Measurements from ENCODE around the gene PPP2R2C.

Gene PPP2R2C

DNA sequence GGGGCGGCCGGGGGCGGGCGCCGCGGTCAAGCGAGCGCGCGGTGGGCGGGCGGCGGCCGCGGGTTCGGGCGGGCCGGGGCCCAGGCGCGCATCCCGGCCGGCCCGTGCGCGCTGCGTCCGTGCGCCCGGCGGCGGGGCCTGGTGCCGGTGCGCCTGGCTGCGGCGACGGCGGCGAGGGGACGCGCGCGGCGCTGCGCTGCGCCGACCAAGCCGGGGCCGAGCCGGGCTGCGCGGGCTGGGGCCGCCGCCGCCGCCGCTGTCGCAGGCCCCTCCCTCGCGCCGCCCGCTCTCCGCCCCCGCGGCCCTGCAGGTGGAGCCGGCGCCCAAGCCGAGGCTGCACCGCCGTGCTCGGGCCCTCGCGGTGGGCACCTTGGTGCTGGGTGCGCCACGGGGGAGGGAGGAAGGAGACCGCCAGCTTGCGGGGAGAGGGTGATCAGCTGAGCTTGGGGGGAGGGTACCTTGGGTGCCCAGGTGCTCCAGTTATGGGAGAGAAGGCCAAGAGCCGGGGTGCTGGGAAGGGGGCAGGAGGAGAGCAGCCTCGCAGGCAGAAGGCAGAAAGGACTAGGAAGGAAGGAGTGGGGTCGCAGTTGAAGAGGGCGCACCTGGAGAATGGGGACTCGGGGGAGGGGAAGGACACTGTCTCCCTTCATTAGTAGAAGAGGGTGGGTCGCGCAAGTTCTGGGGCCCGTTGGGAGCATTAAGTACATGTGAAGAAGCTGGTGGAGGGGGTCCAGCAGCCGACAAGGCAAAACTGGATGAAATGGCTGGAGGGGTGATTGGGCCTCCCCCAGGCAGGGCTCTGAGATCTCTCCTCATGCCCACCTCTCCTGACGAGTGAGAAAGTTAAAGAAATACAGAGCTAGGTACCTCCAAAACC, at the start of gene PPP2R2C:
TSS of gene PPP2R2C (minus strand) at position 228 of the 877 bp plus-strand sequence. CDS start 385 bp downstream, outside the sequence.
- Histone ChIP-seq H3K36me3 (ENCODE audit: insufficient read depth, low read length) (no peaks in the 10 kb centered on the region), H3K9me3 (ENCODE audit: control insufficient read depth, insufficient read depth, low read length) (no peaks in the 10 kb centered on the region), H3K4me1 (ENCODE audit: insufficient read depth, low read length) (peaks cover 5% of the 10 kb centered on the region; the same call in 1 of the 2 replicates), H3K9ac (ENCODE audit: low read depth, low read length) (peak within 1 kb of the TSS; percentile 69; the same call in 1 of the 2 replicates)

DNA sequence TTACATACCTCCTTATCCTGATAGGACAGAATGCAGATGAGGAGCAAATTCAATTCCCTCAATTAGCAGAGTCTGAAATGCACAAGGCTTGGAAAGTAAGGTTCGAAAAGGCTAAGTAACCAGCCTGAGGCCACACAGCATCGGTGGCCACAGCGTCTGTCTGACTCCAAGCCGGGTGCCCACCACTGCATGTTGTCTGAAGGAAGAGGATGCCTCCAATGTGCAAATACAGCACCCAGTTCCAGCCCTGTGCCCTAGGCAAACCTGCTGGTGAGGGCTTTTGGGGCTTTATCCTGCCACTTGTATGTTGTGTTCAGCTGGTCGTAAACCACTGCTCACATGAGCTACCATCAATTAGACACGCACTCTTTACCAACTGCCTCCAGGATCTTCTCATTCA, 48.6 kb upstream of the PPP2R2C start:
- Histone ChIP-seq H3K9ac (ENCODE audit: low read depth, low read length) (no peak overlapping the region), H3K4me1 (ENCODE audit: insufficient read depth, low read length) (no peaks in the 10 kb centered on the region), H3K36me3 (ENCODE audit: insufficient read depth, low read length) (no peaks in the 10 kb centered on the region), H3K9me3 (ENCODE audit: control insufficient read depth, insufficient read depth, low read length) (no peaks in the 10 kb centered on the region)

DNA sequence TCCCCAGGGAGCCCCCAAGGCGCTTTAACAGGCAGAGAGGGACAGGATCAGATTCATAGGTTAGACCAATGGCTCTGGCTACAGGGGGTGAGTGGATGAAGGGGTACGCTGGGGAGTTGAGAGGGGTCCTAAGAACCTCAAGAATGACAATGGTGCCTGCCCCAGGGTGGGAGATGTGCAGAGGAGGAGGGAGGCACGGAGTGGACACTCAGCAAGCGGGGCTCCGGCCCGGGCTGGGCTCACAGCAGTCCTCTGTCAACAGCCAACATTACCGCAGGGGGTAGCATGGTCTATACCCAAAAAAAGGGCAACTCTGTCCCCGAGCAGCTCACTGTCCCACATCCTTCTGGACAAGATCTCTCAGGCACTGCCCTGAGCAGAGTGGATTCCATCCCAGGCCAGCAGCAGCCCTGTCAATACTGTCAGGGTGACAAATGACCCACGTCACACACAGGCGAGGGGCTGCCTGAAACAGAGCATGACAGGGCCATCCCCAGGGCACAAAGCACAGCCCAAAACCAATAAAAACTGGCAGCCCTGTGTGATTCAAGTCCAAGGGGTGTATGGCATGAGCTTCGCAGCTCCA, 47.7 kb upstream of the PPP2R2C start:
- Histone ChIP-seq H3K4me1 (ENCODE audit: insufficient read depth, low read length) (no peaks in the 10 kb centered on the region), H3K9ac (ENCODE audit: low read depth, low read length) (no peak overlapping the region), H3K9me3 (ENCODE audit: control insufficient read depth, insufficient read depth, low read length) (no peaks in the 10 kb centered on the region), H3K36me3 (ENCODE audit: insufficient read depth, low read length) (no peaks in the 10 kb centered on the region)

DNA sequence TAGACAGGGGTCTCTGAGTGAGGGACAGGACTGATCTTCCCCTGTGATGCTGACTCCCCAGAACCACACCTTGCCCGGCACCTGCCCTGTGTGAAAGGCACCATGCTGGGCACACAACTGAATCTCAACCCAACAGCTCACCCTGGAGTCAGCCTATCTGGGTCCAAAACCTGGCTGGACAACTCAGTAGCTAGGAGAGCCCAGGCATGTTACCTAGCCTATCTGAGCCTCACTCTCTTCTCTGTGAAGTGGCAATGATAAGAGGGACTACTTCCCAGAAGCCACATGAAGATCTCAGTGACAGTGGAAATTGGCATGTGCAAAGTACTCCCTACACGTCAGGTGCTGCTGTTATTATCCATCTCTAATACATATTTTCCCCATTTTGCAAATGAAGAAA, 44.8 kb upstream of the PPP2R2C start:
- Histone ChIP-seq H3K9ac (ENCODE audit: low read depth, low read length) (no peak overlapping the region), H3K4me1 (ENCODE audit: insufficient read depth, low read length) (no peaks in the 10 kb centered on the region), H3K9me3 (ENCODE audit: control insufficient read depth, insufficient read depth, low read length) (no peaks in the 10 kb centered on the region), H3K36me3 (ENCODE audit: insufficient read depth, low read length) (no peaks in the 10 kb centered on the region)

DNA sequence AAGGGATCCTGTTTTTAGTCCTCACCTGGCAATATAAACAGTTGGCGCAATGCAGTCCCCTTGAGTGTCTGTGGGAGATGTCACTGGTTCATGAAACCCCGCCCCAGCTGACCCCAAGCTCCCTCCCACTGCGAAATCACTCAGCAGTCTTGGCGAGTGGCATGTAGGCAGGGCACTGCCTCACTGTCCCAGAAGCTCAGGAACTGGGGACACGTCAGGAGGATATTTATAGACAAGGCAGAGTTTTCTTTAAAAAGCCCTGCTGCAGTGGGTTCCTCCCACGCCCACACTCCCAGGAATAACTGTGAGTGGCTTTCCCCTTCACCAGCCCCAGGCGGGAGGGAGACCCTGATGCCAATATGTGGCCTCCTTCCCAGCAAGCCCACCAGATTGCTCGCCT, 44.3 kb upstream of the PPP2R2C start:
- Histone ChIP-seq H3K4me1 (ENCODE audit: insufficient read depth, low read length) (no peaks in the 10 kb centered on the region), H3K36me3 (ENCODE audit: insufficient read depth, low read length) (no peaks in the 10 kb centered on the region), H3K9ac (ENCODE audit: low read depth, low read length) (no peak overlapping the region), H3K9me3 (ENCODE audit: control insufficient read depth, insufficient read depth, low read length) (no peaks in the 10 kb centered on the region)

DNA sequence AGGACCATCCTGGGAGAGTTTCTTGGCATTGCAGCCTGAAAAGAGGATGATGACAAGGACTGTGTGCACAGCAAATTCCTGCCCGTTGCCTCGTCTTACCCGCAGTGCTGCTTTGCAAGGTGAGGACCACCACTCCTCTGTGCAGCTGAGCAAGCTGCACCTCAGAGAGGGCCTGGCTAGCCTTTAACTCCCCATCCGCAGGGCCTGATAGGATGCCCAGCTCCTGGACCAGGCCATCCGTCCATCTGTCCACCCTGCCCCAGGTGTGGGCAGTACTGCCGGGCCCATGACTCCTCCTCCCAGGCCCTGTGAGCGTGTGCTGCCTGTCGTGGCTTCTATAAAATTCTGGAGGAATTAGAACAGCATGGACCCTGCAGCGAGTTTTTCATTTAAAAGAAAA, 43.9 kb upstream of the PPP2R2C start:
- Histone ChIP-seq H3K9me3 (ENCODE audit: control insufficient read depth, insufficient read depth, low read length) (no peaks in the 10 kb centered on the region), H3K36me3 (ENCODE audit: insufficient read depth, low read length) (no peaks in the 10 kb centered on the region), H3K9ac (ENCODE audit: low read depth, low read length) (no peak overlapping the region), H3K4me1 (ENCODE audit: insufficient read depth, low read length) (no peaks in the 10 kb centered on the region)

DNA sequence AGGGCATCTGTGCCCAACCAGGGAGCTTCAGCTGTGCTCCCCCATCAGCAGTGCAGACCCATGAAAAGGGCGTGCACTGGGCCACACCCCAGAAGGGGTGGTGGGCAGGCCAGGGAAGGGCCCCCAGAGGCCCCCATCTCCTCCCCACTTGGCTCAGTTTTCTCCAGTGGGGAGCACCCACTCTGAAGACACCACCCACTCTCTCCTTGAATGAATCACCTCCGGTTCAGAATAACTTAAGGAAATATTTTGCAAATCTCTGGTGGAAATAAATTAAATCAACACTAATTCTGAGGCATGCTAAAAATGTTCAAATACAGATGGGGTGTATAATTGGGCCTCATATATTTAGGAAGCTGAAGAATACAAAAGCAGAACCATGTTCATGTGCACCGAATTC, 41.3 kb upstream of the PPP2R2C start:
- Histone ChIP-seq H3K36me3 (ENCODE audit: insufficient read depth, low read length) (no peaks in the 10 kb centered on the region), H3K4me1 (ENCODE audit: insufficient read depth, low read length) (no peaks in the 10 kb centered on the region), H3K9me3 (ENCODE audit: control insufficient read depth, insufficient read depth, low read length) (no peaks in the 10 kb centered on the region), H3K9ac (ENCODE audit: low read depth, low read length) (no peak overlapping the region)

DNA sequence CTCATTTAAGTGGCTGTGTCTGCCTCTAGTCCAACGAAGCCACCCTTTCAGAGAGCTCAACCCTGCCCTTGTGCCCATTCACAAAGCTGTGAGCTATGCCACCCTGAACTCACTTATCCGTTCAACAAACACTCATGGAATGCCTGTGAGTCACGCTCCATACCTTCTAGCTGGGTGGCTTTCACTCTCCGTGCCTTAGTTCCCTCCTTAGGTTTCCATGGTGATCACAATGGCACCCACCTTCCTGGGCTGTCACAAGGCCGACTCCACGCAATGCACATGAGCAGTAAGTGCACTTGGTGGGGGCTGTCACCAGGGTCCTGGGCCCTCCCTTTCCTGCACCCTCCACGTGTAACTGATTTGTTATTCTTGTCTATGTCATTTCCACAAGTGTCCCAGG, 37.2 kb upstream of the PPP2R2C start:
- Histone ChIP-seq H3K36me3 (ENCODE audit: insufficient read depth, low read length) (no peaks in the 10 kb centered on the region), H3K9ac (ENCODE audit: low read depth, low read length) (no peak overlapping the region), H3K9me3 (ENCODE audit: control insufficient read depth, insufficient read depth, low read length) (peaks cover 7% of the 10 kb centered on the region), H3K4me1 (ENCODE audit: insufficient read depth, low read length) (no peaks in the 10 kb centered on the region)

DNA sequence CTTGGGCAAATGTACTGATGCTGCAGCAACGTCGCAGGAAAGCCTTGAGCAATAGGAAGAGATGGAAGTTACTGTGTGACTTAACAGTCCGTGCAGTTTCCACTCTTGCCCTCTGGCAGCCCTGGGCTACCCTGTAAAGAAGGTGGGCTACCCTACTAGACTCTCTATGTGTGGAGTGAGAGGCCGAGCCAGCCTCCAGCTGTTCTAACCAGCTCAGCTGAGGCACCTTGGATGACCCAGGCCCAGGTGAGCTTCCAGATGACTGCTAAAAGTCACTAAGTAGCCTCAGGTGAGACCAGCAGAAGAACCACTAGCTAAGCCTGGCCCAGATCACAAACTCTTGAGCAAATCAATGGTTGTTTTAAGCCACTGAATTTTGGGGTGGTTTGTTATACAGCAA, 34.9 kb upstream of the PPP2R2C start:
- peaks cover 9% of the 10 kb centered on the region for H3K9me3 ChIP-seq (ENCODE audit: control insufficient read depth, insufficient read depth, low read length)
- H3K4me1 ChIP-seq (ENCODE audit: insufficient read depth, low read length): no peaks in the 10 kb centered on the region
- no peak overlapping the region for H3K9ac ChIP-seq (ENCODE audit: low read depth, low read length)

DNA sequence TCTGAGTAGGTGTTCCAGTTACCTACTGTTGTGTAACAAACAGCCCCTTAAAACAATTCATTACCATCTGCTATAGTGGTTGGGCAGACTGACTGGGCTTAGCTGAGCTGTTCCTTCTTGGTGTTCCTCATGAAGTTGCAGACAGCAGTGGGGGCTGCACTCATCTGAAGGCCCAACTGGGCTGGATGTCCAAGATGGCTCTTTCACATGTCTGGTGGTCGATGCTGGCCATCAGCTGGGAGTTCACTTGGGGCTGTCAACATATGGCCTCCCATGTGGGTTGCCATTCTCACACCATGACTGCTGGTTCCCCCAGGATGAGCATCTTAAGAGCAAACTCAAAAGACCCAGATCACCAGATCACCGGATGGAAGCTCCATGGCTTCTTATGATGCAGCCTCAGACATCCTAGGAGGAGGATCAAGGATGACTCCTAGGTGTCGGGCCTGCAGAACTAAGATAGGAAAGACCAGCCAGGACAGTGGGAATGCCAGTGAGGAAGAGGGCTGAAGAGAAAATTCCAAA, 34.3 kb upstream of the PPP2R2C start:
- H3K36me3 ChIP-seq (ENCODE audit: insufficient read depth, low read length): no peaks in the 10 kb centered on the region
- H3K9ac ChIP-seq (ENCODE audit: low read depth, low read length): no peak overlapping the region
- no peaks in the 10 kb centered on the region for H3K4me1 ChIP-seq (ENCODE audit: insufficient read depth, low read length)
- peaks cover 9% of the 10 kb centered on the region for H3K9me3 ChIP-seq (ENCODE audit: control insufficient read depth, insufficient read depth, low read length)

More for the DNA sequence above, 34.9 kb upstream of the PPP2R2C start:
- H3K36me3 ChIP-seq (ENCODE audit: insufficient read depth, low read length): no peaks in the 10 kb centered on the region

DNA sequence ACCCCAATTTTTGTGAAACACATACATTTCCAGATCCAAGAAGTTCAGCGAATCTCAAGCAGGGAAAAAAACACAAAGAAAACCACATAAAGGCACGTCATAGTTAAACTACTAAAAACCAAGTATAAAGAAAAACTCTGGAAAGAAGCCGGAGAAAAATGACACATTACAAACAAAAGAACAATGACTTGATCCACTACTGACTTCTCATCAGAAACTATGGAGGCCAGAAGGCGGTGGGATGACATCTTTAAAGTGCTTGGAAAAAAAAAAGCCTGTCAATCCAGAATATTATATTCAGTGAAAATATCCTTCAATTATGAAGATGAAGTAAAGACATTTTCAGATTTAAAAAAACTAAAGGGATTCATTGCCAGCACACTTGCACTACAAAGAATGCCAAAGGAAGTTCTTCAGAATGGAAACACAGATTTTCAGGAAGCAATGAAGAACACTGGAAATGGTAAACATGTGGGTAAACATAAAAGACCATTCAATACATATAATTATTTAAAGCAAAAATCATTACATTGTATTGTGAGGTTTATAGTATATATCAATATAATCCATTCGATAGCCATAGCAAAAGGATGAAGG, 32.6 kb upstream of the PPP2R2C start:
- Histone ChIP-seq H3K9me3 (ENCODE audit: control insufficient read depth, insufficient read depth, low read length) (peaks cover 9% of the 10 kb centered on the region), H3K4me1 (ENCODE audit: insufficient read depth, low read length) (no peaks in the 10 kb centered on the region), H3K9ac (ENCODE audit: low read depth, low read length) (no peak overlapping the region), H3K36me3 (ENCODE audit: insufficient read depth, low read length) (no peaks in the 10 kb centered on the region)

DNA sequence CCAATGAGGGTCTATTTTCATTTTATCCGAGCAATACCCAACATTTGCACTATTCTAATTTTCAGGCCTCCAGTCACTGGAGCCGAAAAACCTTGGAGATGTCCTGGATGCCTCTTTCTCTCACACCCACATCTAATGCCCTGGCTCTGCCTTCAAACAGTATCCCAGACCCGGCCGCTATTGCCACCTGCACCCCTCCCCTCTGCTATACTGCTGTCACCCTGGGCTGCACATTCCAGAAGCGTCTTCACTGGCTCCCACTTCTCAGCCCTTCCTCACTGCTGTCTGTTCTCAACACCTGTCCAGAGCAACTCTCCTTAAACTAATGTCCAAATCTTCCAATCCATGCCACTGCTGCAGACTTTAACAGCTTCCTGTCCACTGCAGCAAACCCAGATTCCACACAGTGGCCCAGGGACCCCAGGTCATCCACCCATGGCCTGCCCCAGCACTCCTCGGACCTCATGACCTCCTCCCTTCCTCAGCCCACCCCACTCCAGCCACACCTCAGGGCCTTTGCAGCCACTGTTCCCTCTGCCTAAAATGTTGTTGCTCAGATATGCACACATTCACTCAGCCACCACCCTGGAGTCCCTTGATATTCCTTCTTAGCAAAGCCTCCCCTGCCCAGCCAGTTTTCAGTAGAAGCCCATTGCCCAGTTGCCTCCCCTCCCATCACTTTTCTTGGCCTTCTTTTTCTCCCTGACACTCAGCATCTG, 30.5 kb upstream of the PPP2R2C start:
- peaks cover 9% of the 10 kb centered on the region for H3K9me3 ChIP-seq (ENCODE audit: control insufficient read depth, insufficient read depth, low read length)
- H3K36me3 ChIP-seq (ENCODE audit: insufficient read depth, low read length): no peaks in the 10 kb centered on the region
- H3K4me1 ChIP-seq (ENCODE audit: insufficient read depth, low read length): no peaks in the 10 kb centered on the region
- H3K9ac ChIP-seq (ENCODE audit: low read depth, low read length): no peak overlapping the region

DNA sequence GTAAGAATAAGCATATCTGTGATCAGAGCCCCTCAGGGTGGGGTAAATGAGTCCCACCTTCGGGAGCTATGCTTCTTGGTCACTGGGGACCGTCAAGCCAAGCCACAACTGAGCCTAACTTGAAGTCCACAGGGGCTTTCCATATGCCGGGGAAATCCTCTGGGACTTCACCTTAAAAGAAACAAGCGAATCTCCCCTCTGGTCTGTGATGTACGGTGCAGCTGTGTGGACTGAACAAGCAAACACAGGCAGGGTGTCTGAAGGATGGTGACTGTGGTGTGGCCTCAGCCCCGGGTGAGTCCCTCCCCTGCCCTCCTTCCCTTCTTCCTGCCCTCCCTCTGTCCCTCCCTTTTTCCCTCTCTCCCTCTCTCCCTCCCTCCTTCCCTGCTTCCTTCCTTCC, 29.7 kb upstream of the PPP2R2C start:
- Histone ChIP-seq H3K4me1 (ENCODE audit: insufficient read depth, low read length) (no peaks in the 10 kb centered on the region), H3K9ac (ENCODE audit: low read depth, low read length) (no peak overlapping the region), H3K36me3 (ENCODE audit: insufficient read depth, low read length) (no peaks in the 10 kb centered on the region), H3K9me3 (ENCODE audit: control insufficient read depth, insufficient read depth, low read length) (peaks cover 9% of the 10 kb centered on the region)

DNA sequence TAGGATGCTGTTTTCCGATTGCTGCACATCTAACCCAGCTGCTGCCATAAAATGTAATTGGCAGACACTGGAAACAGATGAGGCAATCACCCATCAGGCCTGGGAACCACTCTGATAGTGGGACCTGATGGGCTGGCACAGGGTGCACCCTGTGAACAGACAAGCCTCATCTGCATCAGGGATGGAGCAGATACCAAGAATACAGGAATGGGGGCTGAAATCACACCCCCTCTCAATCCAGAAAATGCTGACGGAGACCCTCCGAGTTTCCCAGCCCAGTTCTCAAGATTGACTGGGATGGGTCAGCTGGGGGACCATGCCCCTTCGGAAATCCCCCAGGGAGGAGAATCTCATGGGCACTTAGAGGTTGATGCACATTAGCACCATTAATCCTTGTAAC, 28.8 kb upstream of the PPP2R2C start:
- Histone ChIP-seq H3K9ac (ENCODE audit: low read depth, low read length) (no peak overlapping the region), H3K36me3 (ENCODE audit: insufficient read depth, low read length) (no peaks in the 10 kb centered on the region), H3K9me3 (ENCODE audit: control insufficient read depth, insufficient read depth, low read length) (peaks cover 9% of the 10 kb centered on the region), H3K4me1 (ENCODE audit: insufficient read depth, low read length) (no peaks in the 10 kb centered on the region)
